HEK293T (cell line): Measurements from ENCODE around the gene FAM229A.

Experiments
- CTBP1 ChIP-seq: fragments of 450-650 bp; IDR thresholded peaks from 2 replicates; pipeline ENCODE4 v1.6.1; 2016; ENCODE audit warnings: borderline replicate concordance
- FOXM1 ChIP-seq: fragments of 450-650 bp; IDR thresholded peaks from 2 replicates; pipeline ENCODE4 v1.6.1; 2017; ENCODE audit warnings: mild to moderate bottlenecking, borderline replicate concordance
- SP1 ChIP-seq: fragments of 450-650 bp; IDR thresholded peaks from 2 replicates; pipeline ENCODE4 v1.6.1; 2017

- TF ChIP-seq CTBP1 = no peak
- no peak for TF ChIP-seq SP1
- TF ChIP-seq FOXM1 = no peak
These were observed 1.4 kb upstream of the FAM229A start for GRCh38 chr1:32363713-32364112.
